ENCODE data around the gene INPP4A.

The INPP4A gene

GRCh38 chr2:98474979-98475632 is 30.4 kb downstream of the INPP4A start:
- Histone ChIP-seq H3K36me3 (0 out of 2 replicates have a peak, but pooled peaks cover 3% of the 10 kb centered on the region), H3K4me2 (no peak overlapping the region), H3K27me3 (no peaks in the 10 kb centered on the region), H4K20me1 (peaks cover 97% of the 10 kb centered on the region), H3K4me3 (no peak overlapping the region), H3K9me3 (0 out of 2 replicates have a peak, but pooled peaks cover 3% of the 10 kb centered on the region), H3K9ac (no peak overlapping the region), H3K4me1 (peaks cover 87% of the 10 kb centered on the region), H3K27ac (no peak overlapping the region)
- TF ChIP-seq Cebpa-rat (IDR thresholded peaks at IDR 0.05) = no peak

GRCh38 chr2:98476192-98476868 is 31.7 kb downstream of the INPP4A start:
- Histone ChIP-seq H4K20me1 (peaks cover 100% of the 10 kb centered on the region), H3K4me1 (peaks cover 97% of the 10 kb centered on the region), H3K27ac (no peak overlapping the region), H3K4me2 (peak overlapping the region; percentile 78), H3K9me3 (no peaks in the 10 kb centered on the region), H3K9ac (no peak overlapping the region), H3K27me3 (no peaks in the 10 kb centered on the region), H3K4me3 (no peak overlapping the region), H3K36me3 (no peaks in the 10 kb centered on the region)
- TF ChIP-seq Cebpa-rat (IDR thresholded peaks at IDR 0.05) = no peak

- Histone ChIP-seq H3K4me3 (no peak overlapping the region), H4K20me1 (peaks cover 100% of the 10 kb centered on the region), H3K27ac (no peak overlapping the region), H3K36me3 (no peaks in the 10 kb centered on the region), H3K9me3 (no peaks in the 10 kb centered on the region), H3K27me3 (no peaks in the 10 kb centered on the region), H3K4me1 (peaks cover 97% of the 10 kb centered on the region), H3K9ac (no peak overlapping the region), H3K4me2 (peak overlapping the region; percentile 78)
- TF ChIP-seq Cebpa-rat (IDR thresholded peaks at IDR 0.05) = no peak
These were observed 32.4 kb downstream of the INPP4A start for GRCh38 chr2:98477036-98477435.

GRCh38 chr2:98477506-98477905 is 32.8 kb downstream of the INPP4A start:
- Histone ChIP-seq H3K4me2 (peak overlapping the region; percentile 78), H3K9me3 (no peaks in the 10 kb centered on the region), H3K36me3 (no peaks in the 10 kb centered on the region), H3K4me1 (peaks cover 97% of the 10 kb centered on the region), H4K20me1 (peaks cover 100% of the 10 kb centered on the region), H3K9ac (no peak overlapping the region), H3K27ac (no peak overlapping the region), H3K27me3 (no peaks in the 10 kb centered on the region), H3K4me3 (no peak overlapping the region)
- no peak for TF ChIP-seq Cebpa-rat (IDR thresholded peaks at IDR 0.05)

- Histone ChIP-seq H3K9ac (peak overlapping the region; percentile 51; the same call in 1 of the 2 replicates), H3K9me3 (no peaks in the 10 kb centered on the region), H3K27ac (no peak overlapping the region; the same call in 1 of the 2 replicates), H4K20me1 (peaks cover 98% of the 10 kb centered on the region), H3K4me1 (peaks cover 93% of the 10 kb centered on the region), H3K4me3 (no peak overlapping the region), H3K4me2 (peak overlapping the region; percentile 78), H3K36me3 (no peaks in the 10 kb centered on the region), H3K27me3 (no peaks in the 10 kb centered on the region)
- no peak for TF ChIP-seq Cebpa-rat (IDR thresholded peaks at IDR 0.05)
These were observed 33.5 kb downstream of the INPP4A start for GRCh38 chr2:98478088-98478551.

GRCh38 chr2:98478907-98479306 is 34.2 kb downstream of the INPP4A start:
- Histone ChIP-seq H3K4me3 (no peak overlapping the region), H3K27me3 (no peaks in the 10 kb centered on the region), H3K36me3 (no peaks in the 10 kb centered on the region), H3K9ac (no peak overlapping the region), H3K4me2 (peak overlapping the region; percentile 78), H4K20me1 (peaks cover 98% of the 10 kb centered on the region), H3K9me3 (no peaks in the 10 kb centered on the region), H3K4me1 (peaks cover 90% of the 10 kb centered on the region), H3K27ac (no peak overlapping the region)
- TF ChIP-seq Cebpa-rat (IDR thresholded peaks at IDR 0.05) = no peak

- Histone ChIP-seq H3K4me3 (0 out of 2 replicates have a peak overlapping the region, but pooled peaks have one; percentile 19), H3K36me3 (no peaks in the 10 kb centered on the region), H3K9me3 (no peaks in the 10 kb centered on the region), H3K9ac (peak overlapping the region; percentile 54), H3K4me1 (peaks cover 86% of the 10 kb centered on the region), H4K20me1 (peaks cover 98% of the 10 kb centered on the region), H3K4me2 (peak overlapping the region; percentile 78), H3K27ac (no peak overlapping the region), H3K27me3 (no peaks in the 10 kb centered on the region)
- TF ChIP-seq Cebpa-rat (IDR thresholded peaks at IDR 0.05) = no peak
These were observed 34.7 kb downstream of the INPP4A start for GRCh38 chr2:98479371-98479770.

- no peak overlapping the region for H3K27ac ChIP-seq
- no peaks in the 10 kb centered on the region for H3K9me3 ChIP-seq
- peak overlapping the region; percentile 54 for H3K9ac ChIP-seq
- peaks cover 98% of the 10 kb centered on the region for H4K20me1 ChIP-seq
- no peaks in the 10 kb centered on the region for H3K27me3 ChIP-seq
- no peak for TF ChIP-seq Cebpa-rat (IDR thresholded peaks at IDR 0.05)
- H3K4me3 ChIP-seq = peak overlapping the region; percentile 19; the same call in 1 of the 2 replicates
- H3K36me3 ChIP-seq = no peaks in the 10 kb centered on the region
- H3K4me1 ChIP-seq = peaks cover 79% of the 10 kb centered on the region
- H3K4me2 ChIP-seq = peak overlapping the region; percentile 78
These were observed 35.4 kb downstream of the INPP4A start for GRCh38 chr2:98479959-98480524.

GRCh38 chr2:98480598-98480997 is 35.9 kb downstream of the INPP4A start:
- H3K4me2 ChIP-seq = peak overlapping the region; percentile 78
- peaks cover 98% of the 10 kb centered on the region for H4K20me1 ChIP-seq
- H3K27me3 ChIP-seq = no peaks in the 10 kb centered on the region
- H3K9ac ChIP-seq = no peak overlapping the region
- no peaks in the 10 kb centered on the region for H3K36me3 ChIP-seq
- H3K9me3 ChIP-seq = no peaks in the 10 kb centered on the region
- H3K4me3 ChIP-seq = no peak overlapping the region
- peaks cover 75% of the 10 kb centered on the region for H3K4me1 ChIP-seq
- no peak for TF ChIP-seq Cebpa-rat (IDR thresholded peaks at IDR 0.05)
- no peak overlapping the region for H3K27ac ChIP-seq

- H4K20me1 ChIP-seq = peaks cover 93% of the 10 kb centered on the region
- TF ChIP-seq Cebpa-rat (IDR thresholded peaks at IDR 0.05) = no peak
- no peaks in the 10 kb centered on the region for H3K36me3 ChIP-seq
- H3K4me2 ChIP-seq = no peak overlapping the region; the same call in 1 of the 2 replicates
- H3K27ac ChIP-seq = no peak overlapping the region
- no peak overlapping the region for H3K9ac ChIP-seq
- H3K4me1 ChIP-seq = peaks cover 58% of the 10 kb centered on the region
- H3K4me3 ChIP-seq = no peak overlapping the region
- no peaks in the 10 kb centered on the region for H3K9me3 ChIP-seq
- no peaks in the 10 kb centered on the region for H3K27me3 ChIP-seq
These were observed 37.7 kb downstream of the INPP4A start for GRCh38 chr2:98482362-98482761.
